DND-41 (cell line): Measurements from ENCODE around the gene TRIL.

ENCODE experiments used
- ATAC-seq: fragments of 200-7000 bp; cut with Tn5 transposase; 3 replicates; pipeline ENCODE4 v1.9.1; 2021; ENCODE audit warnings: low read depth; ENCODE audit not compliant: insufficient read depth
- DNase-seq: peaks from one replicate; pipeline ENCODE4 v3.0.0-alpha.2; 2020
- H2AFZ ChIP-seq: 2 replicates; pipeline ENCODE4 v1.6.0; 2012; ENCODE audit warnings: low read depth, low read length
- H3K27ac ChIP-seq: 2 replicates; pipeline ENCODE4 v1.5.1; 2012; ENCODE audit warnings: low read length, inconsistent platforms
- H3K27me3 ChIP-seq: fragments of 200-600 bp; sonication (generic); 2 replicates; pipeline ENCODE4 v1.6.0; 2012; ENCODE audit warnings: low read length, mild to moderate bottlenecking, inconsistent platforms; ENCODE audit not compliant: insufficient read depth, poor library complexity
- H3K36me3 ChIP-seq: 2 replicates; pipeline ENCODE4 v1.5.1; 2012; ENCODE audit warnings: low read length, inconsistent platforms; ENCODE audit not compliant: insufficient read depth
- H3K4me1 ChIP-seq: 2 replicates; pipeline ENCODE4 v1.5.1; 2012; ENCODE audit warnings: mild to moderate bottlenecking, low read length; ENCODE audit not compliant: insufficient read depth
- H3K4me2 ChIP-seq: 2 replicates; pipeline ENCODE4 v1.6.0; 2012; ENCODE audit warnings: mild to moderate bottlenecking, moderate library complexity, low read length, inconsistent platforms; ENCODE audit not compliant: insufficient read depth
- H3K4me3 ChIP-seq, 2 experiments: fragments of 200-600 bp in 1 of 2; shearing (Covaris generic) in 1 of 2; 2 replicates each; pipeline ENCODE4 v1.5.1; 2012 to 2016; ENCODE audit warnings: inconsistent platforms in 2 of 2, low read length in 2 of 2, mild to moderate bottlenecking in 2 of 2, low read depth in 1 of 2, moderate library complexity in 1 of 2
- H3K79me2 ChIP-seq: 2 replicates; pipeline ENCODE4 v1.6.0; 2012; ENCODE audit warnings: low read length, inconsistent platforms; ENCODE audit not compliant: insufficient read depth
- H3K9ac ChIP-seq: 2 replicates; pipeline ENCODE4 v1.6.0; 2012; ENCODE audit warnings: low read depth, mild to moderate bottlenecking, inconsistent platforms, low read length, moderate library complexity
- H3K9me3 ChIP-seq: 2 replicates; pipeline ENCODE4 v1.5.1; 2012; ENCODE audit warnings: low read length, moderate library complexity, mild to moderate bottlenecking, inconsistent platforms; ENCODE audit not compliant: insufficient read depth, severe bottlenecking
- H4K20me1 ChIP-seq: 2 replicates; pipeline ENCODE4 v1.6.0; 2012; ENCODE audit warnings: low read length; ENCODE audit not compliant: insufficient read depth
- CTCF ChIP-seq: IDR thresholded peaks from 2 replicates; pipeline ENCODE4 v1.5.1; 2012; ENCODE audit warnings: borderline replicate concordance, low read length, moderate library complexity, mild to moderate bottlenecking; ENCODE audit not compliant: poor library complexity, severe bottlenecking; ENCODE audit errors: extremely low read depth
- EZH2 ChIP-seq: IDR thresholded peaks from 3 replicates; pipeline ENCODE4 v1.6.1; 2012; ENCODE audit warnings: borderline replicate concordance, low read depth, mild to moderate bottlenecking, moderate library complexity, low read length, inconsistent platforms; ENCODE audit not compliant: severe bottlenecking

The TRIL gene

GRCh38 chr7:28992798-28993197, 34.7 kb upstream of the TRIL start:
- H3K36me3 ChIP-seq, result no peaks in the 10 kb centered on the region; the same call in 1 of the 2 replicates

GRCh38 chr7:28990200-28990960, 32.2 kb upstream of the TRIL start:
- Histone ChIP-seq H3K4me3 (no peak overlapping the region), H3K36me3 (no peaks in the 10 kb centered on the region), H3K9me3 (no peaks in the 10 kb centered on the region), H2AFZ (no peak overlapping the region), H3K4me1 (no peaks in the 10 kb centered on the region), H3K9ac (no peak overlapping the region), H3K27ac (no peak overlapping the region), H3K79me2 (no peaks in the 10 kb centered on the region), H3K27me3 (no peaks in the 10 kb centered on the region), H4K20me1 (no peaks in the 10 kb centered on the region), H3K4me2 (no peak overlapping the region)
- TF ChIP-seq CTCF (no peak), EZH2 (no peak)
- ATAC-seq (no peak), DNase-seq (no peak)

More at GRCh38 chr7:28992798-28993197, 34.7 kb upstream of the TRIL start:
- TF ChIP-seq CTCF (no peak), EZH2 (no peak)
- no peaks in the 10 kb centered on the region for H3K27me3 ChIP-seq
- no peaks in the 10 kb centered on the region for H4K20me1 ChIP-seq
- H2AFZ ChIP-seq, result no peak overlapping the region
- H3K27ac ChIP-seq, result no peak overlapping the region
- H3K9me3 ChIP-seq, result no peaks in the 10 kb centered on the region
- no peaks in the 10 kb centered on the region for H3K4me1 ChIP-seq
- DNase-seq (no peak), ATAC-seq (no peak)
- no peak overlapping the region for H3K9ac ChIP-seq
- H3K4me2 ChIP-seq, result no peak overlapping the region
- no peak overlapping the region for H3K4me3 ChIP-seq
- H3K79me2 ChIP-seq, result no peaks in the 10 kb centered on the region

GRCh38 chr7:28989211-28989980, 31.3 kb upstream of the TRIL start:
- no peak overlapping the region for H2AFZ ChIP-seq
- ATAC-seq (no peak), DNase-seq (no peak)
- H3K27ac ChIP-seq, result no peak overlapping the region
- no peaks in the 10 kb centered on the region for H3K36me3 ChIP-seq
- H3K9me3 ChIP-seq, result no peaks in the 10 kb centered on the region
- H3K4me3 ChIP-seq, result no peak overlapping the region
- no peaks in the 10 kb centered on the region for H3K27me3 ChIP-seq
- TF ChIP-seq CTCF, result no peak
- no peak for TF ChIP-seq EZH2
- H3K4me1 ChIP-seq, result no peaks in the 10 kb centered on the region
- no peak overlapping the region for H3K9ac ChIP-seq
- H3K4me2 ChIP-seq, result no peak overlapping the region
- H3K79me2 ChIP-seq, result no peaks in the 10 kb centered on the region
- no peaks in the 10 kb centered on the region for H4K20me1 ChIP-seq
